HFFc6 (cell line): Measurements from ENCODE around the gene GTPBP8. TPM values are rescaled to one million over a fixed set of nuclear protein-coding genes. Genes with fewer than 3 reads are reported as not detected.
A peak's percentile ranks its signal among the peaks of the same experiment; 100 is the strongest.

Experiments
- DNase-seq: peaks from one replicate; pipeline ENCODE4 v3.0.0-alpha.2; 2018
- H3K27ac Mint-ChIP-seq: 2 replicates; pipeline ENCODE4 v1.8.0; 2020; ENCODE audit warnings: mild to moderate bottlenecking, mixed read lengths
- H3K27me3 Mint-ChIP-seq: 2 replicates; pipeline ENCODE4 v1.8.0; 2021; ENCODE audit warnings: mild to moderate bottlenecking, moderate library complexity, mixed read lengths; ENCODE audit not compliant: insufficient read depth
- H3K36me3 Mint-ChIP-seq: 2 replicates; pipeline ENCODE4 v1.8.0; 2021; ENCODE audit warnings: low read depth, mixed read lengths
- H3K4me1 Mint-ChIP-seq: 2 replicates; pipeline ENCODE4 v1.8.0; 2020; ENCODE audit warnings: low read depth, mixed read lengths
- H3K4me3 Mint-ChIP-seq: 2 replicates; pipeline ENCODE4 v1.8.0; 2020; ENCODE audit warnings: mild to moderate bottlenecking, moderate library complexity, mixed read lengths
- H3K9me3 Mint-ChIP-seq: 2 replicates; pipeline ENCODE4 v1.8.0; 2020; ENCODE audit warnings: mild to moderate bottlenecking, mixed read lengths
- CTCF ChIP-seq: fragments of 200-600 bp; sonication (generic); IDR thresholded peaks from 2 replicates; pipeline ENCODE4 v1.5.0; 2021; ENCODE audit warnings: antibody characterized with exemption, mild to moderate bottlenecking
- long read RNA-seq: library from polyadenylated mRNA; unstranded; transcript quantifications from one replicate; pipeline ENCODE4 v2.0.0, GENCODE V29; 2019
- total RNA-seq, 6 experiments: library from RNA; stranded (reverse); fragmentation: NEBNext Ultra II Directional; extraction: Animal tissue kit (Norgen Biotek cat#: 25700); gene quantifications; 2 replicates in 1 of 6; 3 replicates in 5 of 6; pipeline ENCODE4 v1.2.3, GENCODE V29; 2021

The GTPBP8 gene
- 10 to 100 TPM; 12.3 to 16.8 (median 14.8) TPM for total RNA-seq
- long read RNA-seq, transcript GTPBP8-203 (6 exons, 1,360 nt): major isoform, 6 of 14 reads
- long read RNA-seq, partial matches to known transcripts: 6 of 14 reads
- long read RNA-seq, other reads (novel, unspliced or antisense): 2 of 14 reads

- peak; percentile 78 for DNase-seq
- peaks cover 5% of the 10 kb centered on the region; the same call in 1 of the 2 replicates for H3K36me3 Mint-ChIP-seq
- peak within 1 kb of the TSS; percentile 91 for H3K4me3 Mint-ChIP-seq
- H3K27ac Mint-ChIP-seq: peak within 1 kb of the TSS; percentile 92
- H3K4me1 Mint-ChIP-seq: peaks cover 30% of the 10 kb centered on the region
- no peaks in the 10 kb centered on the region for H3K9me3 Mint-ChIP-seq
- H3K27me3 Mint-ChIP-seq: no peaks in the 10 kb centered on the region; the same call in 1 of the 2 replicates
- TF ChIP-seq CTCF: peak; percentile 27; the same call in 1 of the 2 replicates
Observed at GRCh38 chr3:112990672-112991602, at the start of gene GTPBP8. Gene GTPBP8, plus strand, starts transcription at chr3:112990984. Its CDS starts 16 bp downstream, at chr3:112991000.

- no peak for DNase-seq
- Mint-ChIP-seq H3K27me3 (peaks cover 7% of the 10 kb centered on the region; the same call in 1 of the 2 replicates), H3K4me3 (no peak overlapping the region), H3K9me3 (no peaks in the 10 kb centered on the region), H3K4me1 (no peaks in the 10 kb centered on the region), H3K27ac (no peak overlapping the region), H3K36me3 (no peaks in the 10 kb centered on the region)
- TF ChIP-seq CTCF: no peak
Observed at GRCh38 chr3:112948346-112948838, 42.4 kb upstream of the GTPBP8 start.

GRCh38 chr3:112956351-112956750 is 34.4 kb upstream of the GTPBP8 start:
- Mint-ChIP-seq H3K9me3 (no peaks in the 10 kb centered on the region), H3K4me1 (no peaks in the 10 kb centered on the region), H3K27me3 (peaks cover 8% of the 10 kb centered on the region), H3K36me3 (no peaks in the 10 kb centered on the region), H3K27ac (no peak overlapping the region), H3K4me3 (no peak overlapping the region)
- no peak for TF ChIP-seq CTCF
- DNase-seq: no peak

GRCh38 chr3:112958811-112959560 is 31.8 kb upstream of the GTPBP8 start:
- H3K36me3 Mint-ChIP-seq: no peaks in the 10 kb centered on the region; the same call in 1 of the 2 replicates
- no peak for TF ChIP-seq CTCF
- H3K27me3 Mint-ChIP-seq: peaks cover 8% of the 10 kb centered on the region
- H3K4me1 Mint-ChIP-seq: no peaks in the 10 kb centered on the region
- no peak for DNase-seq
- H3K4me3 Mint-ChIP-seq: no peak overlapping the region
- no peak overlapping the region for H3K27ac Mint-ChIP-seq
- H3K9me3 Mint-ChIP-seq: peaks cover 8% of the 10 kb centered on the region; the same call in 1 of the 2 replicates

- TF ChIP-seq CTCF: no peak
- H3K4me3 Mint-ChIP-seq: no peak overlapping the region
- H3K4me1 Mint-ChIP-seq: no peaks in the 10 kb centered on the region
- no peak for DNase-seq
- no peaks in the 10 kb centered on the region; the same call in 1 of the 2 replicates for H3K36me3 Mint-ChIP-seq
- H3K9me3 Mint-ChIP-seq: peaks cover 14% of the 10 kb centered on the region; the same call in 1 of the 2 replicates
- H3K27me3 Mint-ChIP-seq: peaks cover 6% of the 10 kb centered on the region
- H3K27ac Mint-ChIP-seq: no peak overlapping the region
Observed at GRCh38 chr3:112963683-112964082, 27.1 kb upstream of the GTPBP8 start.
